Measurements from ENCODE around the gene ARPIN. TPM values are rescaled to one million over a fixed set of nuclear protein-coding genes. Genes with fewer than 3 reads are reported as not detected.

ARPIN gene
- polyA plus RNA-seq, 1 donor: 33.1 TPM

DNA sequence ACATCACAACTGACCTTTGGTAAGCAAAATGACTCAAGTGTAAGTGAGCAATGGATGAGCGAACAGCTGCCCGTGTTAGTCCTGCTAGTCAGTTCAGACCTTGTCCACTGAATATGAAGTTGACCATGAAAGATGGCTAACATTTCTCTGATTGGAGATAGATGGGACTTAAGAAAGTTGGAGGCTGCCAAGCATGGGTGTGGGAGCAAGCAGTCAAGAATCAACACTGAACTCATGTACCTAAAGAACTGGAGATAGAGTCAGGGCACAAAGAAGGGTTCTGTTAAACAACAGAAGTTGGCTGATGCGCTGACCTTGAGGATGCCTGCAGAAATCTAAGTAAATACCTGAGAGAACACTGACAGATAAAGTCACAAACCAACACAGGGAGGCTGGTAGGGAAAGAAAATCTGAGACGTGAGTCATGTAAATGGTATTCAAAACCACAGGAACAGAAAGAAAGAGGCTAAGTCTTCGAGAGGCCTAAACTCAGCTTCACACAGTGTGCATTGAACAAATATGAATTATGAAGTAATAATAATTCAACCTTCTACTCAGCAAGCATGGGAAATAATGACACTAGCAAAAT lies 67.4 kb downstream of the ARPIN start:
- no peak for DNase-seq

Other genes with a start within 250 kb of the ARPIN start
- gene PLIN1, start 233.6 kb downstream of the ARPIN start, polyA plus RNA-seq (ENCODE audit: insufficient read length): 1.4 TPM
- 24.4 TPM for gene PEX11A, start 222.2 kb downstream of the ARPIN start, polyA plus RNA-seq (ENCODE audit: insufficient read length)
- gene WDR93, start 222.1 kb downstream of the ARPIN start, polyA plus RNA-seq (ENCODE audit: insufficient read length): 3.7 TPM
- gene MESP1, start 161.7 kb downstream of the ARPIN start, polyA plus RNA-seq (ENCODE audit: insufficient read length): 0.52 TPM
- gene MESP2, start 136.6 kb downstream of the ARPIN start, polyA plus RNA-seq (ENCODE audit: insufficient read length): 0.45 TPM
- gene ANPEP, start 98.1 kb downstream of the ARPIN start, polyA plus RNA-seq (ENCODE audit: insufficient read length): 135 TPM
- 49.1 TPM for gene AP3S2, start 19.0 kb downstream of the ARPIN start, polyA plus RNA-seq (ENCODE audit: insufficient read length)
- gene ZNF710, start 88.4 kb upstream of the ARPIN start, polyA plus RNA-seq (ENCODE audit: insufficient read length): 18.1 TPM
- 185 TPM for gene IDH2, start 189.5 kb upstream of the ARPIN start, polyA plus RNA-seq (ENCODE audit: insufficient read length)

Data from left kidney (tissue), 2 donors.